K562 (cell line): ENCODE data around the gene KRTCAP2. TPM values are rescaled to one million over a fixed set of nuclear protein-coding genes. Genes with fewer than 3 reads are reported as not detected.
"Not testable (repeated sequence)": the region's sequence is repeated elsewhere in the genome, so short reads cannot be mapped to it uniquely, and the experiment has no call there.

ENCODE experiments used
- ATAC-seq: fragments of 200-7000 bp; cut with Tn5 transposase; 3 replicates; pipeline ENCODE4 v1.9.1; 2020; ENCODE audit warnings: moderate library complexity
- BruUV-seq: library from RNA; stranded (reverse); fragments of 400-500 nt; replicated peaks from 2 replicates; lab custom pipeline; 2021; lab: Mats Ljungman, UMichigan
- CTCF ChIA-PET: fragments of 300-600 bp; formaldehyde crosslinking; extraction: SDS; loops from one replicate; lab custom pipeline; 2021; ENCODE audit warnings: low intra/inter-chr PET ratio; lab: Yijun Ruan, JAX
- POLR2A ChIA-PET: fragments of 300-600, 350-650 bp; sonication (Branson Sonifier 250); formaldehyde crosslinking; extraction: SDS; loops from one replicate; lab custom pipeline; 2021; ENCODE audit warnings: antibody characterized with exemption, inconsistent platforms; lab: Yijun Ruan, JAX
- DNase-seq, 4 experiments: peaks; one replicate each; pipeline versions ENCODE4 v3.0.0 to v3.0.0-alpha.2; 2011 to 2018; ENCODE audit warnings: low spot score in 3 of 4, mixed read lengths in 3 of 4; ENCODE audit errors: extremely low read depth in 1 of 4
- FAIRE-seq: peaks from 2 replicates; lab custom pipeline; 2011; peaks lifted over from hg19 to GRCh38; lab: Jason Lieb, UNC
- H2AFZ ChIP-seq: 2 replicates; pipeline ENCODE4 v1.6.0; 2011; ENCODE audit warnings: low read depth, low read length, control low read depth, inconsistent platforms
- H3K27ac ChIP-seq: fragments of 200-600 bp; 3 replicates; pipeline ENCODE4 v1.8.0; 2011; ENCODE audit warnings: low read depth, mild to moderate bottlenecking, control low read depth, inconsistent platforms, low read length, moderate library complexity, mixed read lengths; ENCODE audit errors: extremely low read depth
- H3K27me3 ChIP-seq, 2 experiments: fragments of 300-600 bp in 1 of 2; 2 replicates in 1 of 2; 3 replicates in 1 of 2; pipeline versions ENCODE4 v1.6.0 to v1.8.0; 2011; ENCODE audit warnings: inconsistent platforms in 2 of 2, low read length in 2 of 2, mild to moderate bottlenecking in 1 of 2, mixed read lengths in 1 of 2, moderate library complexity in 1 of 2; ENCODE audit not compliant: control insufficient read depth in 2 of 2, insufficient read depth in 2 of 2
- H3K36me3 ChIP-seq: fragments of 300-600 bp; 3 replicates; pipeline ENCODE4 v1.8.0; 2011; ENCODE audit warnings: mild to moderate bottlenecking, low read length, inconsistent platforms; ENCODE audit not compliant: control insufficient read depth, insufficient read depth
- H3K4me1 ChIP-seq, 2 experiments: fragments of 200-600 bp in 1 of 2; replicated peaks in 1 of 2; 2 replicates in 1 of 2; 3 replicates in 1 of 2; pipeline versions ENCODE4 v1.5.1 to v1.8.0; 2011; ENCODE audit warnings: inconsistent platforms in 2 of 2, low read length in 2 of 2, mild to moderate bottlenecking in 1 of 2, mixed read lengths in 1 of 2, moderate library complexity in 1 of 2; ENCODE audit not compliant: control insufficient read depth in 2 of 2, insufficient read depth in 2 of 2
- H3K4me2 ChIP-seq: 2 replicates; pipeline ENCODE4 v1.6.1; 2011; ENCODE audit warnings: low read length, control low read depth, inconsistent platforms, mixed read lengths; ENCODE audit not compliant: insufficient read depth
- H3K4me3 ChIP-seq: fragments of 200-600 bp; sonication (generic), shearing (Covaris generic); 2 replicates; pipeline ENCODE4 v1.5.1; 2016; ENCODE audit warnings: control low read depth, inconsistent platforms
- H3K79me2 ChIP-seq: fragments of 200-600 bp; 3 replicates; pipeline ENCODE4 v1.8.0; 2011; ENCODE audit warnings: low read length, inconsistent platforms; ENCODE audit not compliant: control insufficient read depth, insufficient read depth
- H3K9ac ChIP-seq, 2 experiments: 2 replicates each; pipeline versions ENCODE4 v1.6.0 to v1.6.1; 2011; ENCODE audit warnings: low read depth in 2 of 2, low read length in 2 of 2, control low read depth in 1 of 2, inconsistent platforms in 1 of 2, mild to moderate bottlenecking in 1 of 2, mixed read lengths in 1 of 2; ENCODE audit not compliant: insufficient read depth in 1 of 2
- H3K9me1 ChIP-seq: one replicate; pipeline ENCODE4 v1.6.0; 2011; ENCODE audit warnings: inconsistent platforms, mild to moderate bottlenecking, low read length, moderate library complexity; ENCODE audit not compliant: control insufficient read depth, insufficient read depth
- H3K9me3 ChIP-seq: replicated peaks from 2 replicates; pipeline ENCODE4 v1.5.1; 2011; ENCODE audit warnings: low read depth, low read length, inconsistent platforms; ENCODE audit not compliant: control insufficient read depth, insufficient read depth
- H4K20me1 ChIP-seq: replicated peaks from 2 replicates; pipeline ENCODE4 v1.6.1; 2011; ENCODE audit warnings: low read length, inconsistent platforms, mixed read lengths; ENCODE audit not compliant: control insufficient read depth, insufficient read depth
- ARID1B ChIP-seq: fragments of 450-650 bp; IDR thresholded peaks from 2 replicates; pipeline ENCODE4 v1.6.1; 2016; ENCODE audit warnings: antibody characterized with exemption, mild to moderate bottlenecking, inconsistent platforms
- CTCF ChIP-seq, 3 experiments: IDR thresholded peaks in 2 of 3; conservative IDR thresholded peaks in 1 of 3; 2 replicates each; pipeline ENCODE4 v1.5.1; 2011 to 2012; ENCODE audit warnings: low read length in 3 of 3, mild to moderate bottlenecking in 3 of 3, control low read depth in 2 of 3, improper control_type of control experiment in 1 of 3, inconsistent platforms in 1 of 3, low read depth in 1 of 3, mixed read lengths in 1 of 3, moderate library complexity in 1 of 3; ENCODE audit not compliant: insufficient read depth in 2 of 3
- MEF2A ChIP-seq: IDR thresholded peaks from 2 replicates; pipeline ENCODE4 v1.6.1; 2011; ENCODE audit warnings: low read depth, mild to moderate bottlenecking, low read length, moderate library complexity; ENCODE audit not compliant: control insufficient read depth
- NCOA6 ChIP-seq: fragments of 450-650 bp; IDR thresholded peaks from 2 replicates; pipeline ENCODE4 v1.6.1; 2017; ENCODE audit warnings: mild to moderate bottlenecking
- SRSF9 ChIP-seq: fragments of 200-400 bp; formaldehyde crosslinking; IDR thresholded peaks from 2 replicates; pipeline ENCODE4 v1.6.1; 2017; ENCODE audit warnings: low read depth, low read length, borderline replicate concordance
- ZNF146 ChIP-seq: IDR thresholded peaks from one replicate; pipeline ENCODE4 v1.6.1; 2018; ENCODE audit warnings: missing compliant biosample characterization; ENCODE audit not compliant: unreplicated experiment
- ZNF431 ChIP-seq: sonication (generic); formaldehyde crosslinking; IDR thresholded peaks from 2 replicates; pipeline ENCODE4 v1.8.0; 2022; ENCODE audit warnings: mild to moderate bottlenecking, missing genetic modification reagents
- WGBS: fragments of 100-300 bp; shearing (Covaris generic); methylation state at CpG from one replicate; pipeline ENCODE4 v1.1.6; 2016; ENCODE audit warnings: low coverage, mixed read lengths; ENCODE audit not compliant: insufficient coverage; ENCODE audit errors: missing lambda C conversion rate; 5-methylcytosine and 5-hydroxymethylcytosine counted together
- in situ Hi-C: fragments of 300-500 bp; cut with MboI; formaldehyde crosslinking; loops from 4 replicates; pipeline ENCODE4 v1.15.0; 2018; ENCODE audit warnings: inconsistent platforms, mixed read lengths
- intact Hi-C: fragments of 100-400 bp; cut with micrococcal nuclease; formaldehyde crosslinking; loops from 2 replicates; pipeline ENCODE4 v1.14.2; 2022
- polyA plus RNA-seq, 8 experiments: library from polyadenylated mRNA; depleted of rRNA in 4 of 8; stranded (reverse) in 5 of 8; unstranded in 3 of 8; fragments of >200 nt; fragmentation: Nextera tagmentation in 2 of 8; fragmentation: Illumina TruSeq in 1 of 8; extraction: Ambion mirVana in 2 of 8; extraction: Trizol in 1 of 8; gene quantifications; 2 replicates each; pipeline versions ENCODE4 v1.2.1 to v1.2.3, GENCODE V29; 2011 to 2014; ENCODE audit warnings: inconsistent platforms in 1 of 8, missing spikeins in 1 of 8
- total RNA-seq, 7 experiments: library from RNA; depleted of rRNA in 6 of 7; stranded (reverse); fragments of >200 nt in 6 of 7; fragmentation: Illumina TruSeq in 2 of 7; extraction: Trizol in 2 of 7; gene quantifications; 2 replicates each; pipeline versions ENCODE4 v1.2.1 to v1.2.3, GENCODE V29; 2011 to 2021; ENCODE audit warnings: low replicate concordance in 1 of 7

Gene KRTCAP2
- total and polyA plus RNA-seq, 9 of the 15 experiments (the other 6 are each of a cell fraction or from before 2014, with no cell fraction given): 126 to 436 (median 244) TPM

DNA sequence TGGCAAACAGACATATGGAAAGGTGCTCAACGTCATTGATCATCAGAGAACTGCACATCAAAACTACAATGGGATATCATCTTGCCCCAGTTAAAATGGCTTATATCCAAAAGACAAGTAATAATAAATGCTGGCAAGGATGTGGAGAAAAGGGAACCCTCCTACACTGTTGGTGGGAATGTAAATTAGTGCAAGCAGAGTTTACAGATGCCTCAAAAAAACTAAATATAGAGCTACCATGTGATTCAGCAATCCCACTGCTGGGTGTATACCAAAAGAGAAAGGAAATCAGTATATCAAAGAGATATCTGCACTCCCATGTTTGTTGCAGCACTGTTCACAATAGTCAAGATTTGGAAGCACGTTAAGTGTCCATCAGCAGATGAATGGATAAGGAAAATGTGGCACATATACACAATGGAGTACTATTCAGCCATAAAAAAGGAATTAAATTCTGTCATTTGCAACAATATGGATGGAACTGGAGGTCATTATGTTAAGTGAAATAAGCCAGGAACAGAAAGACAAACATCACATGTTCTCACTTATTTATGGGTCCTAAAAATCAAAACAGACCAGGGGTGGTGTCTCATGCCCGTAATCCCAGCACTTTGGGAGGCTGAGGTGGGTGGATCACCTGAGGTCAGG lies 17.0 kb downstream of the KRTCAP2 start:
- H3K9ac ChIP-seq, intact Hi-C loops, H3K27me3 ChIP-seq, H3K9me1 ChIP-seq: not testable (repeated sequence)
- POLR2A ChIA-PET: interaction anchor here (0.7 to 1.5 kb wide), 2 partner anchors 11 to 67 kb away, joined by 3 read pairs; no protein-coding TSS in a partner anchor
- TF ChIP-seq ZNF146 (CRISPR knock-in tag): peak; percentile 83
- TF ChIP-seq, all 486 proteins: peak for 1; not testable (repeated sequence) for 485
- H3K4me3 ChIP-seq, H4K20me1 ChIP-seq, H3K79me2 ChIP-seq, H3K36me3 ChIP-seq, H3K9me3 ChIP-seq, in situ Hi-C loops, H3K27ac ChIP-seq, CTCF ChIA-PET, BruUV-seq, ATAC-seq, H3K4me1 ChIP-seq, H2AFZ ChIP-seq, DNase-seq, FAIRE-seq, H3K4me2 ChIP-seq: not testable (repeated sequence)
- 27% methylated on average over 3 of the region's 3 CpGs for WGBS

- FAIRE-seq: no peak
- peaks cover 0 to 2% of the 10 kb centered on the region in 2 experiments; a peak in 2 of 5 replicates for H3K4me1 ChIP-seq
These were observed 27.6 kb downstream of the KRTCAP2 start for GRCh38 chr1:155145491-155145890.

More at GRCh38 chr1:155145491-155145890, 27.6 kb downstream of the KRTCAP2 start:
- Histone ChIP-seq H3K9me1 (no peaks in the 10 kb centered on the region), H3K9ac (no peak overlapping the region), H3K9me3 (peaks cover 7% of the 10 kb centered on the region; the same call in 1 of the 2 replicates), H3K27me3 (no peaks in the 10 kb centered on the region), H3K36me3 (no peaks in the 10 kb centered on the region), H4K20me1 (no peaks in the 10 kb centered on the region), H3K27ac (no peak overlapping the region), H2AFZ (no peak overlapping the region), H3K4me3 (no peak overlapping the region), H3K4me2 (no peak overlapping the region), H3K79me2 (no peaks in the 10 kb centered on the region)
- intact Hi-C loops: no loop called here
- 15% methylated on average over 3 of the region's 3 CpGs for WGBS
- no TSS peak for BruUV-seq
- in situ Hi-C loops: no loop called here
- TF ChIP-seq CTCF (IDR thresholded peaks at IDR 0.05 in 2 of 3, conservative IDR thresholded peaks at IDR 0.05 in 1 of 3; ENCODE audit: insufficient read depth in 2 of 3, low read depth in 1 of 3, low read length in 3 of 3) (peak; percentile 31 to 33 (median 33); a peak in 4 of 6 replicates), NCOA6 (no peak), MEF2A (no peak), SRSF9 (no peak), ARID1B (no peak), ZNF431 (CRISPR knock-in tag) (no peak)
- POLR2A ChIA-PET: interaction anchor here (0.6 to 2.3 kb wide), 3 partner anchors 10 to 108 kb away, joined by 3 to 7 read pairs (median 4); partner anchors contain the start of gene SLC50A1
- DNase-seq (peak in 1 of 4 experiments; percentile 34), ATAC-seq (peak; percentile 57; the same call in 1 of the 3 replicates)
- CTCF ChIA-PET: no interaction called here
